ENCODE measurements around the gene KLRC3. TPM values are rescaled to one million over a fixed set of nuclear protein-coding genes. Genes with fewer than 3 reads are reported as not detected.
A peak's percentile ranks its signal among the peaks of the same experiment; 100 is the strongest.

KLRC3 gene
- total RNA-seq, 1 experiment from 2014 or later, result not detected

- TF ChIP-seq HMGXB4 (CRISPR knock-in tag; IDR thresholded peaks at IDR 0.05), result no peak
- no peak for TF ChIP-seq RORB (CRISPR knock-in tag; IDR thresholded peaks at IDR 0.05)
These were observed 45.9 kb upstream of the KLRC3 start (continued) for GRCh38 chr12:10466311-10466710.

GRCh38 chr12:10457760-10458159 is 37.4 kb upstream of the KLRC3 start:
- Mint-ChIP-seq H3K4me1 (peaks cover 17% of the 10 kb centered on the region), H3K27me3 (ENCODE audit: low read depth) (no peaks in the 10 kb centered on the region), H3K4me3 (no peak overlapping the region), H3K27ac (no peak overlapping the region), H3K9me3 (peaks cover 56% of the 10 kb centered on the region), H3K36me3 (peaks cover 29% of the 10 kb centered on the region)
- ATAC-seq (peak; percentile 99), DNase-seq (ENCODE audit: low spot score) (no peak)
- CTCF ChIA-PET, result interaction anchor here (0.6 to 1.1 kb wide), 2 partner anchors 24 to 46 kb away, joined by 3 to 4 read pairs; no protein-coding TSS in a partner anchor
- POLR2A ChIA-PET, result no interaction called here
- no peak for TF ChIP-seq ESRRA (CRISPR knock-in tag; IDR thresholded peaks at IDR 0.05; ENCODE audit: borderline replicate concordance)
- no peak for TF ChIP-seq TP53 (CRISPR knock-in tag; IDR thresholded peaks at IDR 0.05)
- TF ChIP-seq ZNF138 (CRISPR knock-in tag; conservative IDR thresholded peaks at IDR 0.05), result no peak
- no peak for TF ChIP-seq AFF4 (CRISPR knock-in tag; IDR thresholded peaks at IDR 0.05; ENCODE audit: borderline replicate concordance)
- TF ChIP-seq PREB (CRISPR knock-in tag; IDR thresholded peaks at IDR 0.05; ENCODE audit: borderline replicate concordance), result no peak
- no peak for TF ChIP-seq E2F1 (CRISPR knock-in tag; IDR thresholded peaks at IDR 0.05)
- TF ChIP-seq ZBTB21 (CRISPR knock-in tag; IDR thresholded peaks at IDR 0.05; ENCODE audit: borderline replicate concordance), result no peak
- no peak for TF ChIP-seq RORB (CRISPR knock-in tag; IDR thresholded peaks at IDR 0.05)

GRCh38 chr12:10456856-10457255 is 36.5 kb upstream of the KLRC3 start:
- TF ChIP-seq ZNF425 (CRISPR knock-in tag; conservative IDR thresholded peaks at IDR 0.05), result no peak
- TF ChIP-seq CREB1 (CRISPR knock-in tag; IDR thresholded peaks at IDR 0.05), result no peak
- TF ChIP-seq TEAD4 (CRISPR knock-in tag; IDR thresholded peaks at IDR 0.05), result no peak
- TF ChIP-seq AR (CRISPR knock-in tag; IDR thresholded peaks at IDR 0.05), result no peak
- no peak for TF ChIP-seq GABPB1 (CRISPR knock-in tag; IDR thresholded peaks at IDR 0.05)
- no peak for TF ChIP-seq ZBTB21 (CRISPR knock-in tag; IDR thresholded peaks at IDR 0.05; ENCODE audit: borderline replicate concordance)
- no peak for TF ChIP-seq MLX (CRISPR knock-in tag; IDR thresholded peaks at IDR 0.05)
- TF ChIP-seq CBFB (CRISPR knock-in tag; IDR thresholded peaks at IDR 0.05; ENCODE audit: low read depth), result no peak
- TF ChIP-seq ZNF416 (CRISPR knock-in tag; IDR thresholded peaks at IDR 0.05), result no peak
- TF ChIP-seq ZNF423 (CRISPR knock-in tag; IDR thresholded peaks at IDR 0.05), result no peak
- no peak for TF ChIP-seq GRHL2 (CRISPR knock-in tag; IDR thresholded peaks at IDR 0.05; ENCODE audit: insufficient replicate concordance, severe bottlenecking)

More at GRCh38 chr12:10456856-10457255, 36.5 kb upstream of the KLRC3 start:
- H3K27ac Mint-ChIP-seq, result no peak overlapping the region
- H3K27me3 Mint-ChIP-seq (ENCODE audit: low read depth), result no peaks in the 10 kb centered on the region
- no peak overlapping the region for H3K4me3 Mint-ChIP-seq
- H3K36me3 Mint-ChIP-seq, result peaks cover 29% of the 10 kb centered on the region
- no peak for ATAC-seq
- peaks cover 49% of the 10 kb centered on the region for H3K9me3 Mint-ChIP-seq
- H3K4me1 Mint-ChIP-seq, result peaks cover 17% of the 10 kb centered on the region
- no peak for DNase-seq (ENCODE audit: low spot score)
- ChIA-PET CTCF (interaction anchor here (0.6 kb wide), 1 partner anchor 11 kb away, joined by 3 read pairs; no protein-coding TSS in a partner anchor), POLR2A (no interaction called here)

Data from WTC11 (cell line).